ENCODE measurements around the gene NEK1.

DNA sequence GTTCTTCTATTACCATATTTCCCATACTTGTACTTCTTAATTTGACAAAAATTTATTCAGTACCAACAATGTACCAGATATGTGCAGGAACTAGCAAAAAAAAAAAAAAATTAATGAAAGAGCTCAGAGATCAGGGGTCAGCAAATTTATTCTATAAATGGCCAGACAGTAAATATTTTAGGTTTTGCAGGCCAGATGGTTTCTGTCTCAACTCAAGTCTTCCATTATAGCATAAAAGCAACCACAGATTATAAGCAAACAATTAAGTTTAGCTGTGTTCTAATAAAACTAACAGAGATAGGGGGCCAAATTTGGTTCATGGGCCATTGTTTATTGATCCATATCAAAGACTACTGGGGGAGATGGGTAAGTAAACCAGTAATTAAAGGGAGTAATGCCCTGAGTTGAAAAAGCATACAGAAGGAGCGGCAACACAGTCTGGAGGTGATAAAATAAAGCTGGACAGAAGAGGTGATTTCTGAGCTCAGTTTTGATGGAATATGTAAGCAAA, 19.3 kb downstream of the NEK1 start:
- TF ChIP-seq POLR2A (IDR thresholded peaks at IDR 0.05; ENCODE audit: low read length) = no peak
- no peak for TF ChIP-seq GATA1 (IDR thresholded peaks at IDR 0.05; ENCODE audit: low read depth, low read length)

All from erythroblast (primary cell).